Bronchial epithelial cell (primary cell): Measurements from ENCODE around the gene STT3B. TPM values are rescaled to one million over a fixed set of nuclear protein-coding genes. Genes with fewer than 3 reads are reported as not detected.
"Not testable (repeated sequence)": the region's sequence is repeated elsewhere in the genome, so short reads cannot be mapped to it uniquely, and the experiment has no call there.

Experiments used
- DNase-seq: peaks from one replicate; pipeline ENCODE4 v3.0.0-alpha.2; 2010; ENCODE audit warnings: low read depth
- FAIRE-seq: peaks from 2 replicates; lab custom pipeline; 2011; peaks lifted over from hg19 to GRCh38; lab: Jason Lieb, UNC
- H3K27me3 ChIP-seq: 2 replicates; pipeline ENCODE4 v1.5.1; 2011; ENCODE audit warnings: low read length; ENCODE audit not compliant: control insufficient read depth, insufficient read depth
- H3K36me3 ChIP-seq: 2 replicates; pipeline ENCODE4 v1.5.1; 2011; ENCODE audit warnings: low read length; ENCODE audit not compliant: control insufficient read depth, insufficient read depth
- H3K4me3 ChIP-seq: 2 replicates; pipeline ENCODE4 v1.5.1; 2011; ENCODE audit warnings: mild to moderate bottlenecking, low read depth, low read length, control low read depth
- total RNA-seq: library from RNA; depleted of rRNA; stranded (reverse); fragments of >200 nt; gene quantifications from 2 replicates; pipeline ENCODE4 v1.2.1, GENCODE V29; 2014
- TF ChIP-seq, protein P1 (sequence below): IDR thresholded peaks from 2 replicates; pipeline ENCODE4 v1.5.1; 2011; ENCODE audit warnings: mild to moderate bottlenecking, moderate library complexity, low read length, control low read depth, inconsistent platforms; ENCODE audit not compliant: insufficient read depth, severe bottlenecking

STT3B gene
- total RNA-seq, 1 donor from 2014 or later = 343 TPM

DNA sequence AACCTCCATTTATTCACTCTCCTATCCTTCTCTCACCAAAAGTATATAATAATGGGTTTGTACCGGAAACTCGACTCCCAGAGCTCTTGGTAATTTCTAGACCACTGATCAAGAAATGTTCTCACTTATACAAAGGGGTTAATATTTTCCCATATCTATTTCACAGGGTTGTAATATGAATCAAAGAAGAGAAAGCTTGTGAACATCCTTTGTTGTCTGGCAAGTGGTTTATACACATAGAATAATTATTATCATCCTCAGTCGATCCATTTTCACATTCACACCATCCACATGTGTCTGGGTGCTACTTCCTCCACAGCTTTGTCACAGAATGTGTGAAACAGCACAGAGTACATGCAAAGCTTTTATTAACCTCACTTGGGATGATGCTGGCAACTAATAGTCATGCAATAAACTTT lies 29.9 kb upstream of the STT3B start:
- TF ChIP-seq, protein P1, sequence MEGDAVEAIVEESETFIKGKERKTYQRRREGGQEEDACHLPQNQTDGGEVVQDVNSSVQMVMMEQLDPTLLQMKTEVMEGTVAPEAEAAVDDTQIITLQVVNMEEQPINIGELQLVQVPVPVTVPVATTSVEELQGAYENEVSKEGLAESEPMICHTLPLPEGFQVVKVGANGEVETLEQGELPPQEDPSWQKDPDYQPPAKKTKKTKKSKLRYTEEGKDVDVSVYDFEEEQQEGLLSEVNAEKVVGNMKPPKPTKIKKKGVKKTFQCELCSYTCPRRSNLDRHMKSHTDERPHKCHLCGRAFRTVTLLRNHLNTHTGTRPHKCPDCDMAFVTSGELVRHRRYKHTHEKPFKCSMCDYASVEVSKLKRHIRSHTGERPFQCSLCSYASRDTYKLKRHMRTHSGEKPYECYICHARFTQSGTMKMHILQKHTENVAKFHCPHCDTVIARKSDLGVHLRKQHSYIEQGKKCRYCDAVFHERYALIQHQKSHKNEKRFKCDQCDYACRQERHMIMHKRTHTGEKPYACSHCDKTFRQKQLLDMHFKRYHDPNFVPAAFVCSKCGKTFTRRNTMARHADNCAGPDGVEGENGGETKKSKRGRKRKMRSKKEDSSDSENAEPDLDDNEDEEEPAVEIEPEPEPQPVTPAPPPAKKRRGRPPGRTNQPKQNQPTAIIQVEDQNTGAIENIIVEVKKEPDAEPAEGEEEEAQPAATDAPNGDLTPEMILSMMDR = no peak
- DNase-seq (no peak), FAIRE-seq (no peak)
- Histone ChIP-seq H3K4me3 (no peak overlapping the region), H3K36me3 (no peaks in the 10 kb centered on the region), H3K27me3 (no peaks in the 10 kb centered on the region)

DNA sequence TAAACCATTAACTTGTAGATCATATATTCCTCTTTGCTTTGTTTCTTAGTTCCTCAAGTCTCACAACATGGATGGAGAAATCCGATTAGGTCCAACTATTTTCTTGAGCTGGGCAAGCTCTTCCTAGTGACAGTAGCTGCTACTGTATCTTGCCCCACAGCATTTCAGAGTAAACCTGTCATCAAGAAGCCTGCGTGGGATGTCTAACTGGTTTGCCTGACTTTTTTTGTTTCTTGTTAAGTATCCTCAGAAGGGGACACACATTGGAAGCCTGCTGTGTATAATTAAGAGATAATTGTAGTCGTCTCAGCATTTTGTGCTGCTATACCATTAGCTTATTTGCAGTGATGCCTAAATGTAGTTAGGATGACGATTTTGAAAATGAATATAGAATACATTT lies 29.3 kb upstream of the STT3B start:
- H3K4me3 ChIP-seq = no peak overlapping the region
- TF ChIP-seq, protein P1 = no peak
- no peaks in the 10 kb centered on the region for H3K27me3 ChIP-seq
- FAIRE-seq (no peak), DNase-seq (peak; percentile 40)
- H3K36me3 ChIP-seq = no peaks in the 10 kb centered on the region

DNA sequence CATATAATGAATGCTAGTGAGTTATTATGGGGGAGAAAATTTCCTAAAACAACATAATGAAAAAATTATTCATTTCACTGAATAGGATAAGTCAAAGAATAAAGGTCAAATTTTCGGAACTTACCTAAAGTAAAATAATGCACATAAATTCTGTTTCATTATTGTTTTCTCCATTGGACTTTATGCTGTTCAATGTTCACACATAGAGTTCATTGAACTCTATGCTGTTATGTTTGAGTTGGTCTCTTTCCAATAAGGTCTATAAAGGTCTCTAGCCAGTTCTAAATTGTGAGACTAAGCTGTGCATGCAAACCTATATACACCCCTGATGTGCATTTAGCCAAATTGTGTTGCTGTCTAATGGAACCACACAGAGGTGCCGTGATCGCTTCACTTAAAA lies 28.5 kb upstream of the STT3B start:
- TF ChIP-seq, protein P1 = no peak
- H3K4me3 ChIP-seq = no peak overlapping the region
- H3K27me3 ChIP-seq = no peaks in the 10 kb centered on the region
- DNase-seq = no peak
- no peak for FAIRE-seq
- H3K36me3 ChIP-seq = no peaks in the 10 kb centered on the region

DNA sequence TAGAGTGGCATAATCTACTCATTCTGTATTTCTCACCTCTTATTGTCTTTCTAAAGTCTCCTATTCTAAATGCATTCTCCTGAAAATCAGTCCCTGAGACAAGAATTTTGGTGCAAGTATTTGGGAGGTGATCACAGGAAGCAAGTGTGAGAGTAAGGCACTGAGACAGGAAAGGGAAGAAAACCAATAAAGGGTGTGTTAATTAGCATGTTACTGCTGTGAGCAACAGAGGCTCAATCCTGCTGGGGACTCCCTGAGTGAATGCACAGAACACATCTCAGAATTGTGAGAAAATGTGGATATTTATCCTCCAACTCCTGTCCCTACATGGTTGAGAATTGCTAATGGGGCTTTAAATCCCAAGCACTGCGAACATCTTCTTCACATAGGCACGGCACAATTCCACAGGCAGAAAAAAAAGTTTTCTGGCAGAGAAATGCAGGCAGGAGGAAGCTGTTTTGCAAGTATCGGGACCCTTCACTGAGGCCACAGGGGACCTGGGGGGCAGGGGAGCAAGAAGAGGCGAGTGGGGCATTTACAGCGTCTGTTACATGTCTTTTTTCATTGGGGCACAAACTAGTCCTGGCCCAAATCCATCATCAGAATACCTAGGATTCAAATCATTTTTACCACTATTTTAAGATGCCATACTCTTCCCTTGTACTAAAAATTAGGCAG lies 27.2 kb upstream of the STT3B start:
- no peak for DNase-seq
- TF ChIP-seq, protein P1 = no peak
- Histone ChIP-seq H3K36me3 (no peaks in the 10 kb centered on the region), H3K4me3 (no peak overlapping the region), H3K27me3 (no peaks in the 10 kb centered on the region)
- no peak for FAIRE-seq

DNA sequence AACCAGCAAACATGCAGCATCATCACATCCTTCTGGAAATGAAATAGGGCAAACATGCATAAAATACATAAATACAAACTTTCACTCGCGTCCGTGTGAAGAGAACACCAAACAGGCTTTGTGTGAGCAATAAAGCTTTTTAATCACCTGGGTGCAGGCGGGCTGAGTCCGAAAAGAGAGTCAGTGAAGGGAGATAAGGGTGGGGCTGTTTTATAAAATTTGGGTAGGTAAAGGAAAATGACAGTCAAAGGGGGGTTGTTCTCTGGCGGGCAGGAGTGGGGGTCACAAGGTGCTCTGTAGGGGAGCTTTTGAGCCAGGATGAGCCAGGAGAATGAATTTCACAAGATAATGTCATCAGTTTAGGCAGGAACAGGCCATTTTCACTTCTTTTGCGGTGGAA lies 26.2 kb upstream of the STT3B start:
- H3K36me3 ChIP-seq, FAIRE-seq, H3K4me3 ChIP-seq, DNase-seq, H3K27me3 ChIP-seq: not testable (repeated sequence)

DNA sequence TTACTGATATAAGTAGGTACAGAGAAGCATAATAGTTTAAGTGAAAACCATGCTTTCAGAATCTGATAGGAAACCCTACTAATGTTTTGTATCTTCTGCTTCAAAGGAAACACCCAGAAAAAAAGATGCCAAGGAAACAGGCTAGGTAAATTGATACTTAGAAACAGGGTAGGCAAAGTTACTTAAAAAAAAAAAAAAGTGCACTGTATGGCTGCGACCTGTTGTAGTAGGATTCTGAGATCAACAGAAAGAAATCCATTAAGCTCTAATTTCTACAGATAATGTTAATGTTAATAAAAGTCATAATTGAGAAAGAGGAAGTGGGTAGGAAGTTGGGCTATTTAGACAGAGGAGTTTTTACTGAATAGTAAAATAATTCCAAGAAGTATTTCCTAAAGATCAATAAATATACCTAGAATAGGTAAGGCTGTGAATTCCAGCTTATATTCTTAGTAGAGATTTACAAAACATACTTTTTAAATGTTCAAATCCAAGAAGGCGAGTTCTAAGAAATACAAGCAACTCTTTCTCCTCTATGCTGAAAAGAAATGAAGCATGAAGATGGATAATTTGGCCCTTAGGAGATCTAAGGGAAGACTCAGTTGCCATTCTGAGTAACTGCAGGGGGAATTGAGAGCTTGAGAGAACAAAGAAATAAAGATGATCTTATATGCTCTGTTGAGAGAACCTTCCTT lies 24.1 kb upstream of the STT3B start:
- DNase-seq (no peak), FAIRE-seq (no peak)
- H3K4me3 ChIP-seq = no peak overlapping the region
- no peaks in the 10 kb centered on the region for H3K27me3 ChIP-seq
- TF ChIP-seq, protein P1 = no peak
- no peaks in the 10 kb centered on the region for H3K36me3 ChIP-seq
